Measurements from ENCODE around the gene ANXA9. TPM values are rescaled to one million over a fixed set of nuclear protein-coding genes. Genes with fewer than 3 reads are reported as not detected.

The ANXA9 gene
- total and polyA plus RNA-seq, 10 donors: 0.12 to 0.92 (median 0.29) TPM; not detected in 2

DNA sequence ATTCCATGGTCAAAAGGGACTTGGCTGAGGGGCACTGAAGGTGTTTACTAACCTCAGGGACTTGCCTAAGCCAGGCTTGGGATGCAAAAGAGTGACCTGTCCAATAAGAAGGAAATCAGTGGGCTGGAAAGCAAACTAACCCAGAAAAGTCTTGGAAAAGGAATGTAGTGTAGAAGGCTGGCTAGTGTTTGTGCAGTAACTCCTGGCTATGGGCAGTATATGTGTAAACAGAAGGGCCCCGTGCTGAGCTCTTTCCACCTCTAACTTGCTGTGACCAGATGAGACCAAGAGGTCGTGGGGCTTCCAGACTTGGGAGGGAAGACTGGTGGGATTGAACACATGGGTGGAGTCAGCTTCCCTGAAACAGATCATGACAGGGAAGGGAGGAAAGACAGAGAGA, 20.5 kb downstream of the ANXA9 start:
- intact Hi-C loops (cut with DNase I; ENCODE audit: low total_unique reads): no loop called here
- H3K4me3 ChIP-seq: peak overlapping the region in 3 of 8 donors; percentile 57 to 87 (median 58)

DNA sequence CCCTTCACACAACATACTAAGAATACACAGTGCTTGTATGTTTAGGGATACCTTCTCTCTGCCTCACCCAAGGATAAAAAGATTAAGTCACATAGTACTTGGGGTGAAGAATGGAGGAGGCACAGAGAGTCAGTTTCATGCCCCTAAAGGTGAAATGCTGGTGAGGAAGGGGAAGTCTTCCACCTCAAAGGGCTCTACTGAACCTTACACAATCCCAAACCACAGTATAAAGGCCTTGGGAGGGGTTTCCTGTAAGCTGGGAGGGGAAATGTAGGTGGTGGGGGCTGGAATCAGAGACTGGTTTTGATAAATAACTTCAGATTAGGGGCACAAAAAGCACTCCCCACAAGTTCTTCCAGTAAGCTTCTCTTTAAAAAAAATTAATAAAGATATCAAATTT, 21.1 kb downstream of the ANXA9 start:
- Histone ChIP-seq H3K9me3 (no peaks in the 10 kb centered on the region), H3K36me3 (peaks cover 0 to 45% (median 13%) of the 10 kb centered on the region in 6 donors), H3K27me3 (replicated peaks in 1 of 7) (no peaks in the 10 kb centered on the region), H3K4me1 (peaks cover 39 to 97% (median 75%) of the 10 kb centered on the region in 6 donors), H3K4me3 (peak overlapping the region in 6 of 8 donors; percentile 12 to 87 (median 39)), H3K27ac (peak overlapping the region in 7 of 8 donors; percentile 64 to 95 (median 86))
- TF ChIP-seq POLR2AphosphoS5 (IDR thresholded peaks at IDR 0.05) (peak in 1 of 3 donors; percentile 32), POLR2A (IDR thresholded peaks at IDR 0.05) (no peak)
- intact Hi-C loops (cut with DNase I; ENCODE audit: low total_unique reads): no loop called here
- no peak for DNase-seq

More for the DNA sequence above, 20.5 kb downstream of the ANXA9 start:
- peaks cover 0 to 50% (median 18%) of the 10 kb centered on the region in 6 donors for H3K36me3 ChIP-seq
- H3K27me3 ChIP-seq (replicated peaks in 1 of 7): no peaks in the 10 kb centered on the region
- TF ChIP-seq POLR2AphosphoS5 (IDR thresholded peaks at IDR 0.05) (no peak), POLR2A (IDR thresholded peaks at IDR 0.05) (no peak)
- TF ChIP-seq, protein P1, sequence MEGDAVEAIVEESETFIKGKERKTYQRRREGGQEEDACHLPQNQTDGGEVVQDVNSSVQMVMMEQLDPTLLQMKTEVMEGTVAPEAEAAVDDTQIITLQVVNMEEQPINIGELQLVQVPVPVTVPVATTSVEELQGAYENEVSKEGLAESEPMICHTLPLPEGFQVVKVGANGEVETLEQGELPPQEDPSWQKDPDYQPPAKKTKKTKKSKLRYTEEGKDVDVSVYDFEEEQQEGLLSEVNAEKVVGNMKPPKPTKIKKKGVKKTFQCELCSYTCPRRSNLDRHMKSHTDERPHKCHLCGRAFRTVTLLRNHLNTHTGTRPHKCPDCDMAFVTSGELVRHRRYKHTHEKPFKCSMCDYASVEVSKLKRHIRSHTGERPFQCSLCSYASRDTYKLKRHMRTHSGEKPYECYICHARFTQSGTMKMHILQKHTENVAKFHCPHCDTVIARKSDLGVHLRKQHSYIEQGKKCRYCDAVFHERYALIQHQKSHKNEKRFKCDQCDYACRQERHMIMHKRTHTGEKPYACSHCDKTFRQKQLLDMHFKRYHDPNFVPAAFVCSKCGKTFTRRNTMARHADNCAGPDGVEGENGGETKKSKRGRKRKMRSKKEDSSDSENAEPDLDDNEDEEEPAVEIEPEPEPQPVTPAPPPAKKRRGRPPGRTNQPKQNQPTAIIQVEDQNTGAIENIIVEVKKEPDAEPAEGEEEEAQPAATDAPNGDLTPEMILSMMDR (IDR thresholded peaks at IDR 0.05 in 8 of 11, conservative IDR thresholded peaks at IDR 0.05 in 3 of 11): no peak
- no peak for DNase-seq
- WGBS, 5 donors: 53 to 75% (median 68%) methylated on average over 2 of the region's 2 CpGs
- H3K4me1 ChIP-seq: peaks cover 35 to 92% (median 70%) of the 10 kb centered on the region in 6 donors
- no peaks in the 10 kb centered on the region for H3K9me3 ChIP-seq
- peak overlapping the region in 7 of 8 donors; percentile 64 to 95 (median 86) for H3K27ac ChIP-seq

DNA sequence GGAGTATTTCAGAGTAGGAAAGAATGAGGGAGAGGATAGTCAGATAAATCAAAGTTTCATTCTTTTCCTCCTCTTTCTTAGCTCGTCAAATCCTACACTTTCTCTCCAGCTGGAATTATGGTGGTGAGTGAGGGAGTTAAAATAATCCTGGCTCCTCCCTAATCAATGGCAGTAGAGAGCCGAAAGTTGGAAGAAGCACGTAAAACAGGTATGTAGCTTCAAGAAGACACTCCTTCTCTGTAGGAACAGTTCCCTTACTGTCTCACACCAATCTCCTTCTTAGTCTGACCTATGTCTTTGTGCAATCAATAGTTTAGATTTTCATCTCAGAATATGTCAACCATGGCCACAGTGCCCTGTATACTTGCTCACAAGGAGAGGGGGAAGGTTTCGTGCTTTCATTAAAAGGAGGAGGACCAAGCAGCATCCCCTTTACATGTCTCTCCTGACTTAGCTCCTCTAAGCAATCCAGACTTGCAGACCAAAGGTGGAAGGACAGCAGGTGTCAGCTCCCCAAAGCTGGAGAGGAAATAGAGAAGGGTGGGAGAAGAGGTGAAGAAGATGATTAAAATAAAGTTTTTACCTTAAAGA, 23.7 kb downstream of the ANXA9 start:
- WGBS, 5 donors: 28 to 38% (median 31%) methylated on average over 4 of the region's 4 CpGs
- no peaks in the 10 kb centered on the region for H3K9me3 ChIP-seq
- no peak for DNase-seq
- H3K4me1 ChIP-seq: peaks cover 44 to 100% (median 84%) of the 10 kb centered on the region in 6 donors
- peak overlapping the region; percentile 52 to 87 (median 57) for H3K4me3 ChIP-seq
- no peaks in the 10 kb centered on the region for H3K27me3 ChIP-seq (replicated peaks in 1 of 7)
- H3K27ac ChIP-seq: peak overlapping the region; percentile 84 to 95 (median 90)
- intact Hi-C loops (cut with DNase I; ENCODE audit: low total_unique reads): no loop called here
- peaks cover 0 to 18% (median 0%) of the 10 kb centered on the region in 6 donors for H3K36me3 ChIP-seq
- TF ChIP-seq POLR2AphosphoS5 (IDR thresholded peaks at IDR 0.05) (no peak), POLR2A (IDR thresholded peaks at IDR 0.05) (no peak)
- TF ChIP-seq, protein P1 (IDR thresholded peaks at IDR 0.05 in 8 of 11, conservative IDR thresholded peaks at IDR 0.05 in 3 of 11): no peak

DNA sequence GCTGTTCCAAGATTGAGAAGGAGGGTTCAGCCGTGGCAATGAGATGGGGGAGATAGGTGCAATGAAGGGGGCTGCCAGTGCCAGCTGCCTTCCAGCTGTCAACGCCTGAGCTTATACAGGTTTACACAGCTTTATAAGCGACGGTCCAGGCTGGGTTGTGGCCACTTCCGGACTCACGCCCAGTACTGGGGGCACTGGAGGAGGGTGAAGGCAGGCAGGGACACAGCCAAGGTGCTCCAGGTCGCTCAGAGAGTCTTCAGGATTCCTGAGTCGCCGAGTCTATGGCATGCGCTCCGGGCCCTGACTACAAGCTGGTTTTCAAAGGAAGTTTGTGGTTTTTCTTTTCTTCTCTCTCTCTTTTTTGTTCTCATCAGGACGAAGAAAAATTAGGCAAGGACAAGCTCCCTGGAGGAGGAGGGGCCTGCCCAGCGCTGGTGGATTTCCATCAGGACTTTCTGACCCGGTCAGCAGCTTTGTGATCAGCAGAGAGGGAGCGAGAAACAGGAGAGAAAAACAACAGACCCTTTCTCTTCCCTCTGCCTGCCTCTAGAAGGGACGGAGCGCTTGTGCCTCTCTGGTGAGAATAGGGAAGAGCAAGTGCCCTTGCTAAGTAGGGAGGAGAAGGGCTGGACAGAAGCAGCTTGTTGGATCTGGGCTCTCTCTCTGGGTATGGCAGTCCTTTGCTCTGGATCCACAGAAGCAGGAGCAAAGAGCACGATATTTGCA, 24.4 kb downstream of the ANXA9 start, which contains the start of gene MINDY1:
MINDY1 (minus strand) TSS at position 576 of the 726 bp plus-strand sequence. CDS start 4,285 bp downstream, outside the sequence.
- no peaks in the 10 kb centered on the region for H3K27me3 ChIP-seq (replicated peaks in 1 of 7)
- H3K36me3 ChIP-seq: peaks cover 0 to 12% (median 0%) of the 10 kb centered on the region in 6 donors
- H3K9me3 ChIP-seq: no peaks in the 10 kb centered on the region
- intact Hi-C loops (cut with DNase I; ENCODE audit: low total_unique reads): no loop called here
- peak within 1 kb of the TSS; percentile 53 to 87 (median 61) for H3K4me3 ChIP-seq
- DNase-seq: peak; percentile 88
- peak within 1 kb of the TSS; percentile 84 to 95 (median 90) for H3K27ac ChIP-seq
- peaks cover 44 to 100% (median 88%) of the 10 kb centered on the region in 6 donors for H3K4me1 ChIP-seq
- WGBS, 5 donors: 3 to 6% (median 5%) methylated on average over 18 of the region's 18 CpGs
- TF ChIP-seq POLR2AphosphoS5 (IDR thresholded peaks at IDR 0.05) (peak; percentile 48 to 90 (median 69)), POLR2A (IDR thresholded peaks at IDR 0.05) (peak in 1 of 3 donors; percentile 67)
- TF ChIP-seq, protein P1 (IDR thresholded peaks at IDR 0.05 in 8 of 11, conservative IDR thresholded peaks at IDR 0.05 in 3 of 11): peak in 9 of 11 experiments; percentile 33 to 63 (median 44)

Measured in spleen (tissue), 11 donors.